Endothelial cell of umbilical vein (primary cell): ENCODE data around the gene AMMECR1. TPM values are rescaled to one million over a fixed set of nuclear protein-coding genes. Genes with fewer than 3 reads are reported as not detected.

ENCODE experiments used
- BruUV-seq: library from RNA; stranded (reverse); fragments of 400-500 nt; replicated peaks from 2 replicates; lab custom pipeline; 2021; lab: Mats Ljungman, UMichigan
- CTCF ChIA-PET: fragments of 300-600, 350-600 bp; sonication (Branson Sonifier 250); formaldehyde crosslinking; loops from one replicate; lab custom pipeline; 2021; ENCODE audit warnings: antibody characterized with exemption, inconsistent platforms; lab: Charles Lee
- POLR2A ChIA-PET: fragments of 300-600, 350-600 bp; sonication (Branson Sonifier 250); formaldehyde crosslinking; loops from one replicate; lab custom pipeline; 2021; ENCODE audit warnings: antibody characterized with exemption, inconsistent platforms; lab: Charles Lee
- DNase-seq: peaks from one replicate; pipeline ENCODE4 v3.0.0-alpha.2; 2011; ENCODE audit warnings: low read depth, low spot score
- FAIRE-seq: peaks from 2 replicates; lab custom pipeline; 2011; peaks lifted over from hg19 to GRCh38; lab: Jason Lieb, UNC
- H2AFZ ChIP-seq: 2 replicates; pipeline ENCODE4 v1.6.0; 2012; ENCODE audit warnings: low read depth, low read length, control low read depth, inconsistent platforms
- H3K27ac ChIP-seq: 2 replicates; pipeline ENCODE4 v1.5.1; 2011; ENCODE audit warnings: low read depth, mild to moderate bottlenecking, control low read depth, low read length, moderate library complexity; ENCODE audit not compliant: insufficient read depth
- H3K27me3 ChIP-seq, 2 experiments: 2 replicates each; pipeline versions ENCODE4 v1.6.0 to v1.6.1; 2011; ENCODE audit warnings: low read length in 2 of 2, mixed read lengths in 1 of 2; ENCODE audit not compliant: control insufficient read depth in 2 of 2, insufficient read depth in 2 of 2
- H3K36me3 ChIP-seq, 2 experiments: 2 replicates in 1 of 2; 3 replicates in 1 of 2; pipeline ENCODE4 v1.5.1; 2011; ENCODE audit warnings: low read length in 2 of 2, mild to moderate bottlenecking in 1 of 2, moderate library complexity in 1 of 2; ENCODE audit not compliant: control insufficient read depth in 2 of 2, insufficient read depth in 2 of 2; ENCODE audit errors: extremely low read depth in 1 of 2
- H3K4me1 ChIP-seq: 3 replicates; pipeline ENCODE4 v1.5.1; 2011; ENCODE audit warnings: mild to moderate bottlenecking, low read length; ENCODE audit not compliant: control insufficient read depth, insufficient read depth; ENCODE audit errors: extremely low read depth
- H3K4me2 ChIP-seq: 2 replicates; pipeline ENCODE4 v1.6.1; 2011; ENCODE audit warnings: low read length, control low read depth, mixed read lengths; ENCODE audit not compliant: insufficient read depth
- H3K4me3 ChIP-seq, 3 experiments: fragments of 200-600 bp in 1 of 3; sonication (generic), shearing (Covaris generic) in 1 of 3; replicated peaks in 1 of 3; 2 replicates each; pipeline ENCODE4 v1.5.1; 2011 to 2016; ENCODE audit warnings: control low read depth in 3 of 3, low read length in 3 of 3, mild to moderate bottlenecking in 2 of 3, inconsistent platforms in 1 of 3, low read depth in 1 of 3, moderate library complexity in 1 of 3; ENCODE audit not compliant: insufficient read depth in 1 of 3
- H3K79me2 ChIP-seq: 2 replicates; pipeline ENCODE4 v1.6.0; 2012; ENCODE audit warnings: low read length, inconsistent platforms; ENCODE audit not compliant: control insufficient read depth, insufficient read depth
- H3K9ac ChIP-seq: replicated peaks from 2 replicates; pipeline ENCODE3; 2011; ENCODE audit warnings: low read length, control low read depth; ENCODE audit not compliant: insufficient read depth; ENCODE audit errors: extremely low read depth
- H3K9me1 ChIP-seq: replicated peaks from 3 replicates; pipeline ENCODE4 v1.6.0; 2011; ENCODE audit warnings: mild to moderate bottlenecking, low read length; ENCODE audit not compliant: control insufficient read depth, insufficient read depth; ENCODE audit errors: extremely low read depth
- H3K9me3 ChIP-seq: replicated peaks from 2 replicates; pipeline ENCODE4 v1.5.1; 2012; ENCODE audit warnings: low read length, inconsistent platforms; ENCODE audit not compliant: control insufficient read depth, insufficient read depth
- H4K20me1 ChIP-seq: replicated peaks from 2 replicates; pipeline ENCODE3; 2011; ENCODE audit warnings: mild to moderate bottlenecking, low read length; ENCODE audit not compliant: control insufficient read depth, insufficient read depth; ENCODE audit errors: extremely low read depth
- CTCF ChIP-seq, 2 donors: IDR thresholded peaks; 1 replicate in 1 of 2; 2 replicates in 1 of 2; pipeline ENCODE4 v1.5.1; 2011; ENCODE audit warnings: low read length in 2 of 2, mild to moderate bottlenecking in 2 of 2, moderate library complexity in 2 of 2, control low read depth in 1 of 2, inconsistent platforms in 1 of 2, low read depth in 1 of 2; ENCODE audit not compliant: insufficient read depth in 1 of 2; ENCODE audit errors: extremely low read depth in 1 of 2
- EZH2 ChIP-seq: IDR thresholded peaks from 2 replicates; pipeline ENCODE4 v1.6.1; 2012; ENCODE audit warnings: borderline replicate concordance, low read depth, mild to moderate bottlenecking, moderate library complexity, low read length, inconsistent platforms; ENCODE audit not compliant: severe bottlenecking
- FOS ChIP-seq: IDR thresholded peaks from 2 replicates; pipeline ENCODE4 v1.6.1; 2011; ENCODE audit warnings: mild to moderate bottlenecking, low read length, moderate library complexity, borderline replicate concordance; ENCODE audit not compliant: insufficient read depth
- GATA2 ChIP-seq: IDR thresholded peaks from 2 replicates; pipeline ENCODE4 v1.7.0; 2011; ENCODE audit warnings: low read depth, mild to moderate bottlenecking, moderate library complexity, mixed read lengths, low read length; ENCODE audit not compliant: insufficient read length, insufficient read depth
- JUN ChIP-seq: IDR thresholded peaks from 2 replicates; pipeline ENCODE4 v1.6.1; 2011; ENCODE audit warnings: borderline replicate concordance, low read depth; ENCODE audit not compliant: insufficient read length, insufficient read depth
- MYC ChIP-seq: IDR thresholded peaks from one replicate; pipeline ENCODE4 v1.6.1; 2011; ENCODE audit warnings: mild to moderate bottlenecking, low read depth, low read length
- POLR2A ChIP-seq: IDR thresholded peaks from 2 replicates; pipeline ENCODE4 v1.6.1; 2012; ENCODE audit warnings: low read depth, mild to moderate bottlenecking, control low read depth, low read length
- POLR2AphosphoS5 ChIP-seq: IDR thresholded peaks from 2 replicates; pipeline ENCODE4 v1.6.1; 2012; ENCODE audit warnings: low read depth, mild to moderate bottlenecking, control low read depth, low read length, moderate library complexity; ENCODE audit not compliant: insufficient read depth
- dilution Hi-C: fragments of 300-500 bp; cut with MboI; formaldehyde crosslinking; loops from one replicate; pipeline ENCODE4 v1.15.0; 2019; ENCODE audit warnings: low sequenced_read_pairs; ENCODE audit not compliant: extremely low pct_ligation_motif_present
- intact Hi-C: fragments of 100-400 bp; cut with micrococcal nuclease; formaldehyde crosslinking; loops from one replicate; pipeline ENCODE4 v1.10.0; 2022
- polyA plus RNA-seq, 4 experiments: library from polyadenylated mRNA; depleted of rRNA in 3 of 4; stranded (reverse) in 3 of 4; unstranded in 1 of 4; fragments of >200 nt; gene quantifications; 2 replicates each; pipeline versions ENCODE4 v1.2.1 to v1.2.3, GENCODE V29; 2011 to 2012; ENCODE audit warnings: missing spikeins in 1 of 4
- total RNA-seq: library from RNA; stranded (reverse); gene quantifications from 2 replicates; pipeline ENCODE4 v1.2.3, GENCODE V29; 2021
- TF ChIP-seq, protein P1 (sequence below): IDR thresholded peaks from 2 replicates; pipeline ENCODE4 v1.6.1; 2011; ENCODE audit not compliant: insufficient read depth, insufficient read length

Gene AMMECR1
- total and polyA plus RNA-seq, 2 donors (not counting 3 experiments of a cell fraction or from before 2014, with no cell fraction given): 3.6 to 6.9 TPM

- Histone ChIP-seq H3K27ac (no peak overlapping the region), H3K79me2 (no peaks in the 10 kb centered on the region), H3K4me3 (no peak overlapping the region), H3K27me3 (no peaks in the 10 kb centered on the region), H3K9me1 (no peaks in the 10 kb centered on the region), H3K4me1 (peaks cover 15% of the 10 kb centered on the region), H3K4me2 (no peak overlapping the region), H3K9me3 (no peaks in the 10 kb centered on the region), H4K20me1 (no peaks in the 10 kb centered on the region), H3K9ac (no peak overlapping the region), H2AFZ (no peak overlapping the region), H3K36me3 (no peaks in the 10 kb centered on the region)
- TF ChIP-seq JUN: no peak
- TF ChIP-seq FOS: no peak
- TF ChIP-seq, protein P1, sequence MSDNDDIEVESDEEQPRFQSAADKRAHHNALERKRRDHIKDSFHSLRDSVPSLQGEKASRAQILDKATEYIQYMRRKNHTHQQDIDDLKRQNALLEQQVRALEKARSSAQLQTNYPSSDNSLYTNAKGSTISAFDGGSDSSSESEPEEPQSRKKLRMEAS: no peak
- no peak for TF ChIP-seq POLR2AphosphoS5
- TF ChIP-seq EZH2: no peak
- no peak for TF ChIP-seq POLR2A
- TF ChIP-seq CTCF (IDR thresholded peaks at IDR 0.05; ENCODE audit: extremely low read depth in 1 of 2, insufficient read depth in 1 of 2, low read depth in 1 of 2, low read length in 2 of 2): no peak
- TF ChIP-seq MYC: no peak
- TF ChIP-seq GATA2: no peak
- DNase-seq (no peak), FAIRE-seq (no peak)
- POLR2A ChIA-PET: no interaction called here
- intact Hi-C loops (no loop called here), dilution Hi-C loops (no loop called here)
- CTCF ChIA-PET: no interaction called here
- BruUV-seq: no TSS peak
These were observed 52.2 kb downstream of the AMMECR1 start for GRCh38 chrX:110265661-110266060.
